ENCODE measurements around the gene DCAF5. TPM values are rescaled to one million over a fixed set of nuclear protein-coding genes. Genes with fewer than 3 reads are reported as not detected.

The DCAF5 gene
- total RNA-seq, 1 donor from 2014 or later: 33.8 TPM

DNA sequence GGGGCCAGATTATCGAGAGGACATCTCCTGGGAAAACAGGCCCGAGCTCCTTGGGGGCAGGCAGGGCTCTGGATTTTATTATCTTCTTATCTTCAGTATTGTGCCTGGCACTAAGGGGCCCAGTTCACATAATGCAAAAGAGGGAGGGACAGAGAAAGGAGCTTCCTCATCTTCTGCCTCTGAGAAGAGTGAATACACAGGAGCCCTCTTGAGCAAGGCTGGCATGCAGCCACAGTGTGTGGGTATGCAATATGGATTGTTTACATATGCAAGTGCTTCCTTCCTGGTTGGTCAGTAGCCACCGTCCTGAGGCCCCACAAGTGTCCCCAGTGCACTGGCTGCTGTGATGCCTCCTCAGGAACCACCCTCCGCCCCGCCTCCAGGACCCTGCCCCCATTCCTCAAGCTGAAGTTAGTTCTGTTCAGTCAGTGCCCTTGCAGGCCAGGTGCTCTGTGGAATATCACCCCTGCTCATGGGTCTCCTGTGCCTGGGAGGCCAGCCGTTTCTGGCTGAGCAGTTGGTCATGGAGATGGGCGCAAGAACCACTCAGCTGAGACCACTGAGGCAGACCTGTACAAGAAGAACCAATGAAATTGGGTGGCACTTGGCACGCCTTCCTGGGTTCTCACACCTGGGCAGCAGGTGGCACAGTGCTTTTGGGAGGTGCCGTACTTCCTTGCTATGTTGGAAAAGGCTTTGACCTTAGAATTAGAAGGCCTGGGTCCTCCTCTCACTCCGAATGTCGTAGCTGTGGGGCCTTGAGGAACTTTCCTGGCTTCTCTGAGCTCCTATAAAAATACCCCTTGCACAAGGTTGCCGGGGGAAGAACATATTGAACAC lies 138.8 kb downstream of the DCAF5 start:
- FAIRE-seq: no peak
- no peak for DNase-seq (ENCODE audit: low spot score in 2 of 2)

DNA sequence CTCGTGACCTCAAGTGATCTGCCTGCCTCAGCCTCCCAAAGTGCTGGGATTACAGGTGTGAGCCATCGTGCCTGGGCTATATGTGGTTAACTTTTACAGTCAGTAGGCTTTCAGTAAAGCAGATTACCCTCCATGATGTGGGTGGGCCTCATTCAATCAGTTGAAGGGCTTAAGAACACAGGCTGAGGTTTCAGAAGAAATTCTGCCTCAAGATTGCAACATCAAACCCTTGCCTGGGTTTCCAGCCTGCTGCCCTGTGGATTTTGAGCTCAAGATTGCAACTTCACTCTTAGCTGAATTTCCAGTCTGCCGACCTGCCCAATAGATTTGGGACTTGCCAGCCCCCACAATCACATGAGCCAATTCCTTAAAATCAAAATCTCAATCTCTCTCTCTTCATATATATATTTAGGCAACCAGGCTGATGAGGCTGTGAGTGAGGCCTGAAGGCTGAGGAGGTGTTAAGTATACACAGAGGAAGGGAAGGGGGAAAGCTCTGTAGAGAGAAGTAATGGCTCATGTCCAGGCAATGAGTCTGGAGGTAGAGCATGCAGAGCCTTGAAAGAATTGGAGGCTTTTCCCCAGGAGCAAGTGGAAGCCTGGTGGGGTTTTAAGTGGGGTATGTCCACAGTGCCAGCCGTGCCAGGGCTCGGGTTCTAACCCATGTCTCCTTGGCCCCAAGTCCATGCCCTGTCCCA lies 140.5 kb downstream of the DCAF5 start:
- no peak for FAIRE-seq
- no peak for DNase-seq (ENCODE audit: low spot score in 2 of 2)

- no peak for DNase-seq (ENCODE audit: low spot score in 2 of 2)
- FAIRE-seq: no peak
These were observed 142.3 kb downstream of the DCAF5 start for GRCh38 chr14:69010648-69011047.

DNA sequence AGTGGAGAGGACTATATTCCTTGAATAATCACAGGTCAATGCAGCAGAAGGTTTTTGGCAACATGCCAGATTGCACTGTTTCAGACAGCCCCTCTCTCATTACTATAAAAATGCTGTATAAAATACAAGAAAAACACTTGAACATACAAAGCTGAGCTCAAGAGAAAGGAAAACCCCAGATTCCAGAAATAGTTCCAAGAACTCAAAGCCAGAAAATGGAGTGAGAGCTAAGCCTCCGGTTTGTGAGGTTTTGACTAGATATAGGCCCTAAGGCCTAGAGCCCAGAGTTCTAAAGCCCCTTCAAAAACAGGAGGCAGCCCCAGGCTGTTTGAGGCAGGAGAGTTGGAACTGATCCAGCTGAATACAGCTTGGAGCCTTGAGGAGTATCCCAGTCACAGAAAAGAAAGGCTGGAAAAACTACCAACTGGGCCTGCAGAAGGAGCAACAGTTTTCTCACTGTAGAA lies 144.5 kb downstream of the DCAF5 start:
- no peak for FAIRE-seq
- no peak for DNase-seq (ENCODE audit: low spot score in 2 of 2)

- DNase-seq (ENCODE audit: low spot score in 2 of 2) (no peak), FAIRE-seq (no peak)
These were observed 146.6 kb downstream of the DCAF5 start for GRCh38 chr14:69006346-69006745.

DNA sequence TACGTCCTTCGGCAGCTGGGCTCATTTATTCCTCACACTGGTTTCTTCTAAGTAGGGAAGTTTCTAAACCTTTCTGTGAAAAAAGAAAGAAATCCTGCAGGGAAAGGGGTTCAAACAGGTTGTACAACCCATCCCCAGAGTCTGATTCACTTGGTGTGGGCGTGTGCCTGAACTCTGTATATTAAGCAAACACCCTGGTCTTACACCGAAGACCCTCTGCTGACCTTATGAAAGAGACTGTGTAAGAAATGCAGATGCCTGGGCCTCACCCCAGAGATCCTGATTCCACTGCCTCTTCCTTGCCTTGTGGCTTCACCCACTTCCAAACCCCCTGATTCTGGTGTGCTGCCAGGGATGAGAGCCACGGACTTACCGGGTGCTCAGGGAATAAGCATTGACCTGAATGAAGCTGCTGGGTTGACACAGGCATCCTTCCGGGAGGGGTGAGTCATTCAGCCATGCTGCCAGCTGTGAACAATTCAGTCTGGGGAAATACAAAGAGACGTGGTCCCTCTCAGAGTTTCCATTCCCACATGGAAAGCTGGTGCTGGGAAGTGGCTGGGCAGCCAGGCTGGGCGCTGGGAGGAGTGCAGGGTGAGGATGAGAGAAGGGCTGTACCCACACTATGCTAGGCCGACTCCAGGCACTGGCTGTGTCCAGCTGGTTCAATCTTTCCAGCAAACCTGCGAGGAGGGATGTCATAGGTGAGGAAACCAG lies 147.3 kb downstream of the DCAF5 start:
- FAIRE-seq: no peak
- peak in 1 of 2 donors; percentile 47 for DNase-seq (ENCODE audit: low spot score in 2 of 2)

DNA sequence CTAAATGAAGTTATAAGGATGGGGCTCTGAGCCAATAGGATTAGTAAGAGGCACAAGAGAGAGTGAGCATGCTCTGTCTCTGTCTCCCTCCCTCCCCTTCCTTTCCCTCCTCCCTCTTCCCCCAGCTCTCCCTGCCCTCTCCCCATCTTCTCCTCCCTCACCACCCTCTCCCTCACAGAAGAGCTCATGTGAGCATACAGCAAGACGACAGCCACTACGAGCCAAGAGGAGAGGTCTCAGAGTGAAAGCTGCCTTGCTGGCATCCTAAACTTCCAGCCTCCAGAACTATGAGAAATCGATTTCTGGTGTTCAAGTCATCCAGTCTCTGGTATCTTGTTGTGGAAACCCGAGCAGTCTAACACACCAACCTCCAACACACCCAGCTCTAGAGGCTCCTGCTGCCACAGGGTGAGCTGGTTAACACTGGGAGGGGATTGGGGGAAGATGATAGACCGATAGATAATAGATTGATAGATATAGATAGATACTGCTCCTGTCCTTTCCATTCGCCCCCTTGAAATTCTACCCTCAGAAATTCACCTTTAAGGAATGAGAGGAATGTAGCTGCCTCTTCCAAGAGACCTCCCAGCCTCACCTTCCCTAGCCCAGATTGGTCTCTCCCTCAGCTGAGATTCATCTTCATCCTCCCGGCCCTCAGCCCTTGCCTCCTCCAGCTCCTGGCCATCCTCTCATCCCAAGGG lies 148.0 kb downstream of the DCAF5 start:
- DNase-seq (ENCODE audit: low spot score in 2 of 2) (no peak), FAIRE-seq (no peak)

DNA sequence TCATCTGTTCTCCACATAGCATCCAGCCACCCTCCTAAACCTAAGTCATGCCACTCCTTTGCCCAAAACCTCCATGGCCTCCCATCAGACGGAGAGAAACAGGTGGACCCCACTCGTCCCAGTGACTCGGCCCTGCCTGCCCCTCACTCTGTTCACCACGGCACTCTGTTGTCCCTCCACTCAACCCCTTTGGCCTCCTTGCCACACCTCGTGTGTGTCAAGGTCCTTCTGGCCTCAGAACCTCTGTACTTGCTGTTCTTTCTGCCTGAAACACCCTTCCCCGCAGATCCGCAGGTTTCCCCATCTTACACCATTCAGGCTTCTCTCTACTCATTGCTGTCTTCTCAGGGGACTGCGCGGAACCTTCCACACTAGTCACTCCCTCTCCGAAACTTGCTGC lies 149.3 kb downstream of the DCAF5 start:
- DNase-seq (ENCODE audit: low spot score in 2 of 2) (no peak), FAIRE-seq (no peak)

DNA sequence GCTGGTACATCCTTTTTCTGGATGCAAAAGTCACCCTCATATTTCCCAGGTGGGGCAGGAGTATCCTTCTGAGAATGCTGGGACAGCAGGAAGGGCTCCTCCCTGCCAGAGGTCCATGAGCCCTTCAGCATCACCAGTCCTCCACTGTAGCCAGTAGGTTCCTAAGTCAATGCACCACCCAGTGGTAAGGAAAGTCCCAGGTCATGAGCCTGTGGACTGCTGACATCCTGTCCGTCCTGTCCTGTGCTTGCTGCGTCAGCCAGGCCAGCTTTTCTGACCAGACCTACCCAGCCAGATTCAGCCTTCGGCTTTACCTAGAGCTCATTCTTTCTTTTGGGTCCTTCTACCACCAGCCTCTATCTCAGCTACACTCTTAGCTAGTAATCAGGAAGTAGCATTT lies 150.8 kb downstream of the DCAF5 start:
- no peak for DNase-seq (ENCODE audit: low spot score in 2 of 2)
- no peak for FAIRE-seq

- DNase-seq (ENCODE audit: low spot score in 2 of 2) (no peak), FAIRE-seq (no peak)
These were observed 151.5 kb downstream of the DCAF5 start for GRCh38 chr14:69001375-69001774.

Small RNA genes within 50 kb of the gene (small RNA-seq; reads per million reads assigned to genes)
- not detected for gene RF00019
- not detected for gene RPS29P1

Other genes with a start within 250 kb of the DCAF5 start
- gene ACTN1, start 173.8 kb downstream of the DCAF5 start, total RNA-seq: 15.1 TPM
- gene EXD2, start 38.4 kb upstream of the DCAF5 start, total RNA-seq: 51.8 TPM
- gene GALNT16, start 107.0 kb upstream of the DCAF5 start, total RNA-seq: 4.1 TPM
- 106 TPM for gene ERH, start 245.2 kb upstream of the DCAF5 start, total RNA-seq
- 118 TPM for gene SLC39A9, start 245.6 kb upstream of the DCAF5 start, total RNA-seq

Data from frontal cortex (tissue), 4 donors.